Neural cell (in vitro differentiated cells): ENCODE results near the gene IFNK. TPM values are rescaled to one million over a fixed set of nuclear protein-coding genes. Genes with fewer than 3 reads are reported as not detected.

Experiments used
- H2AFZ ChIP-seq: fragments of 200-600, 300-800 bp; sonication (generic), shearing (Covaris generic); 2 replicates; pipeline ENCODE4 v1.6.0; 2014; ENCODE audit warnings: low read depth, mild to moderate bottlenecking, antibody characterized with exemption, low read length, moderate library complexity
- H3F3A ChIP-seq: fragments of 200-600 bp; shearing (Covaris generic); 2 replicates; pipeline ENCODE4 v1.6.1; 2016; ENCODE audit warnings: mild to moderate bottlenecking, moderate library complexity, mixed read lengths, antibody characterized with exemption, low read length; ENCODE audit not compliant: insufficient read depth, poor library complexity, severe bottlenecking
- H3K27ac ChIP-seq: fragments of 200-600, 300-800 bp; sonication (generic), shearing (Covaris generic); 2 replicates; pipeline ENCODE4 v1.5.1; 2014; ENCODE audit warnings: mild to moderate bottlenecking, low read length, moderate library complexity
- H3K27me3 ChIP-seq: fragments of 300-800, 200-600 bp; sonication (generic), shearing (Covaris generic); 2 replicates; pipeline ENCODE4 v1.6.0; 2014; ENCODE audit warnings: mild to moderate bottlenecking, low read depth, low read length, moderate library complexity; ENCODE audit not compliant: insufficient read depth
- H3K36me3 ChIP-seq: fragments of 300-800, 200-600 bp; sonication (generic), shearing (Covaris generic); 2 replicates; pipeline ENCODE4 v1.5.1; 2014; ENCODE audit warnings: mild to moderate bottlenecking, antibody characterized with exemption, low read length, moderate library complexity; ENCODE audit not compliant: insufficient read depth
- H3K4me2 ChIP-seq: fragments of 300-800, 200-600 bp; sonication (generic), shearing (Covaris generic); 2 replicates; pipeline ENCODE4 v1.6.0; 2014; ENCODE audit warnings: mild to moderate bottlenecking, low read length
- H3K4me3 ChIP-seq: fragments of 300-800, 200-600 bp; sonication (generic), shearing (Covaris generic); 2 replicates; pipeline ENCODE4 v1.5.1; 2014; ENCODE audit warnings: mild to moderate bottlenecking, low read length, moderate library complexity
- H3K79me2 ChIP-seq: fragments of 200-600 bp; shearing (Covaris generic); replicated peaks from 2 replicates; pipeline ENCODE4 v1.6.0; 2014; ENCODE audit warnings: mild to moderate bottlenecking, low read length, moderate library complexity; ENCODE audit not compliant: insufficient read depth
- H3K9ac ChIP-seq: fragments of 300-800, 200-600 bp; sonication (generic), shearing (Covaris generic); 2 replicates; pipeline ENCODE4 v1.6.1; 2016; ENCODE audit warnings: mild to moderate bottlenecking, low read length, mixed read lengths
- H3K9me2 ChIP-seq: fragments of 200-600 bp; shearing (Covaris generic); 2 replicates; pipeline ENCODE4 v1.6.1; 2016; ENCODE audit warnings: mild to moderate bottlenecking, low read length, mixed read lengths; ENCODE audit not compliant: insufficient read depth
- H3K9me3 ChIP-seq: fragments of 200-600, 300-800 bp; sonication (generic), shearing (Covaris generic); 2 replicates; pipeline ENCODE4 v1.6.1; 2016; ENCODE audit warnings: mild to moderate bottlenecking, mixed run types, low read length, moderate library complexity, mixed read lengths
- H4K20me1 ChIP-seq: fragments of 200-600 bp; shearing (Covaris generic); 2 replicates; pipeline ENCODE4 v1.6.1; 2016; ENCODE audit warnings: mild to moderate bottlenecking, mixed run types; ENCODE audit not compliant: insufficient read depth
- CTCF ChIP-seq: fragments of 450-650 bp; IDR thresholded peaks from 2 replicates; pipeline ENCODE4 v1.5.1; 2014; ENCODE audit warnings: antibody characterized with exemption, mild to moderate bottlenecking, moderate library complexity; ENCODE audit not compliant: poor library complexity, severe bottlenecking
- EP300 ChIP-seq: fragments of 450-650 bp; conservative IDR thresholded peaks from 2 replicates; pipeline ENCODE4 v1.6.1; 2014; ENCODE audit warnings: antibody characterized with exemption, mild to moderate bottlenecking, moderate library complexity; ENCODE audit not compliant: poor library complexity, severe bottlenecking
- EZH2 ChIP-seq: fragments of 200-600, 300-800 bp; shearing (Covaris generic), sonication (generic); IDR thresholded peaks from 2 replicates; pipeline ENCODE4 v1.6.1; 2014; ENCODE audit warnings: antibody characterized with exemption, low read length, borderline replicate concordance, mild to moderate bottlenecking; ENCODE audit not compliant: insufficient read depth, poor library complexity, severe bottlenecking
- MXI1 ChIP-seq: fragments of 450-650 bp; conservative IDR thresholded peaks from 2 replicates; pipeline ENCODE4 v1.6.1; 2014; ENCODE audit warnings: antibody characterized with exemption, mild to moderate bottlenecking; ENCODE audit not compliant: poor library complexity, severe bottlenecking
- POLR2AphosphoS5 ChIP-seq: IDR thresholded peaks from 2 replicates; pipeline ENCODE4 v1.6.1; 2012
- RAD21 ChIP-seq: fragments of 450-650 bp; conservative IDR thresholded peaks from 2 replicates; pipeline ENCODE4 v1.6.1; 2014; ENCODE audit warnings: antibody characterized with exemption, mild to moderate bottlenecking, moderate library complexity
- SMC3 ChIP-seq: fragments of 450-650 bp; conservative IDR thresholded peaks from 2 replicates; pipeline ENCODE4 v1.6.1; 2014; ENCODE audit warnings: antibody characterized with exemption, mild to moderate bottlenecking, moderate library complexity; ENCODE audit not compliant: poor library complexity
- TAF1 ChIP-seq: IDR thresholded peaks from 2 replicates; pipeline ENCODE4 v1.6.1; 2012; ENCODE audit warnings: low read depth
- polyA plus RNA-seq: library from polyadenylated mRNA; depleted of rRNA; stranded (reverse); fragments of >200 nt; gene quantifications from 2 replicates; pipeline ENCODE4 v1.2.3, GENCODE V29; 2014
- TF ChIP-seq, protein P1 (sequence below): IDR thresholded peaks from 2 replicates; pipeline ENCODE4 v1.6.1; 2012; ENCODE audit warnings: borderline replicate concordance

Gene IFNK
- polyA plus RNA-seq, 1 donor from 2014 or later: not detected

DNA sequence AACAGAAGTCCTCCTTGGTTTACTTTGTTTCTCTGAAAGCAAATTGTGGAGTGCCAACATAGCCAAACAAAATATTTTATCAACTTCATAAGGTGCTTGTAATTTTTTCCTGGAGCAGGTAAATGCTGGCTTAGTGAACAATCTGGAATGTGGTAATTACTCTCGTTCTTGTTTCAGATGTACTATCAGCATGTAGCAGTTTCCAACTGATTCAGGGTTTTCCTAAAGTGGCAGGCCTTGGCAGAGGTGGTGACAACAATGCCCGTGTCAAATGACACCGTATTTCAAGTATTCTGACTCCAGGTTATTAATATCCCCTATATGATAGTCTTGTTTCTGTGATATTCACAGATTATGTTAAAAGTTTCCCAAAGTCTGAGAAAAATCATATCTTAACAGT is 48.0 kb downstream of the IFNK start:
- Histone ChIP-seq H3K27ac (peak overlapping the region; percentile 94), H3K79me2 (peaks cover 35% of the 10 kb centered on the region), H3K9me3 (no peaks in the 10 kb centered on the region), H3K4me3 (peak overlapping the region; percentile 89), H3K9ac (peak overlapping the region; percentile 96), H4K20me1 (no peaks in the 10 kb centered on the region), H2AFZ (no peak overlapping the region), H3K27me3 (no peaks in the 10 kb centered on the region), H3K4me2 (peak overlapping the region; percentile 94), H3K9me2 (no peaks in the 10 kb centered on the region), H3F3A (peaks cover 18% of the 10 kb centered on the region), H3K36me3 (no peaks in the 10 kb centered on the region)
- no peak for TF ChIP-seq CTCF

DNA sequence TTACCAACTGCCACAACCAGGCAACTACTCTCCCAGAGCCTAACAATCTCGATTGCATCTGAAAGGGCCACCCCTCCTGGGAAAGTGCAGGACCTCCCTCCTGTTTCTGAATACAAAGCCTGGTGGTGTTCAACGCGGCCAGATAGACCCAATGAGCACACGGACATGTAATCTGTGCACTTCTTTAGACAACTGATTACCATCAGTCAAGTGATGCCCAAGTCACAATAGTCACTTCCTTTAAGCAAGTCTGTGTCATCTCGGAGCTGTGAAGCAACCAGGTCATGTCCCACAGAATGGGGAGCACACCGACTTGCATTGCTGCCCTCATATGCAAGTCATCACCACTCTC is 48.5 kb downstream of the IFNK start:
- Histone ChIP-seq H3K79me2 (peaks cover 34% of the 10 kb centered on the region), H3K9me3 (no peaks in the 10 kb centered on the region), H3K36me3 (no peaks in the 10 kb centered on the region), H3K9me2 (no peaks in the 10 kb centered on the region), H3K4me3 (peak overlapping the region; percentile 89), H4K20me1 (no peaks in the 10 kb centered on the region), H3K9ac (peak overlapping the region; percentile 96), H3K27me3 (no peaks in the 10 kb centered on the region), H2AFZ (peak overlapping the region; percentile 84), H3K27ac (peak overlapping the region; percentile 94), H3K4me2 (peak overlapping the region; percentile 94), H3F3A (peaks cover 18% of the 10 kb centered on the region)
- TF ChIP-seq, protein P1, sequence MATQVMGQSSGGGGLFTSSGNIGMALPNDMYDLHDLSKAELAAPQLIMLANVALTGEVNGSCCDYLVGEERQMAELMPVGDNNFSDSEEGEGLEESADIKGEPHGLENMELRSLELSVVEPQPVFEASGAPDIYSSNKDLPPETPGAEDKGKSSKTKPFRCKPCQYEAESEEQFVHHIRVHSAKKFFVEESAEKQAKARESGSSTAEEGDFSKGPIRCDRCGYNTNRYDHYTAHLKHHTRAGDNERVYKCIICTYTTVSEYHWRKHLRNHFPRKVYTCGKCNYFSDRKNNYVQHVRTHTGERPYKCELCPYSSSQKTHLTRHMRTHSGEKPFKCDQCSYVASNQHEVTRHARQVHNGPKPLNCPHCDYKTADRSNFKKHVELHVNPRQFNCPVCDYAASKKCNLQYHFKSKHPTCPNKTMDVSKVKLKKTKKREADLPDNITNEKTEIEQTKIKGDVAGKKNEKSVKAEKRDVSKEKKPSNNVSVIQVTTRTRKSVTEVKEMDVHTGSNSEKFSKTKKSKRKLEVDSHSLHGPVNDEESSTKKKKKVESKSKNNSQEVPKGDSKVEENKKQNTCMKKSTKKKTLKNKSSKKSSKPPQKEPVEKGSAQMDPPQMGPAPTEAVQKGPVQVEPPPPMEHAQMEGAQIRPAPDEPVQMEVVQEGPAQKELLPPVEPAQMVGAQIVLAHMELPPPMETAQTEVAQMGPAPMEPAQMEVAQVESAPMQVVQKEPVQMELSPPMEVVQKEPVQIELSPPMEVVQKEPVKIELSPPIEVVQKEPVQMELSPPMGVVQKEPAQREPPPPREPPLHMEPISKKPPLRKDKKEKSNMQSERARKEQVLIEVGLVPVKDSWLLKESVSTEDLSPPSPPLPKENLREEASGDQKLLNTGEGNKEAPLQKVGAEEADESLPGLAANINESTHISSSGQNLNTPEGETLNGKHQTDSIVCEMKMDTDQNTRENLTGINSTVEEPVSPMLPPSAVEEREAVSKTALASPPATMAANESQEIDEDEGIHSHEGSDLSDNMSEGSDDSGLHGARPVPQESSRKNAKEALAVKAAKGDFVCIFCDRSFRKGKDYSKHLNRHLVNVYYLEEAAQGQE: no peak
- TF ChIP-seq MXI1 (peak; percentile 36), POLR2AphosphoS5 (peak; percentile 58)

- H3K27ac ChIP-seq: peak within 1 kb of the TSS; percentile 94
- H3K9me3 ChIP-seq: no peaks in the 10 kb centered on the region
- H2AFZ ChIP-seq: peak within 1 kb of the TSS; percentile 84
- peak within 1 kb of the TSS; percentile 96 for H3K9ac ChIP-seq
- no peaks in the 10 kb centered on the region for H3K36me3 ChIP-seq
- peaks cover 18% of the 10 kb centered on the region for H3F3A ChIP-seq
- peaks cover 29% of the 10 kb centered on the region for H3K79me2 ChIP-seq
- no peaks in the 10 kb centered on the region for H3K9me2 ChIP-seq
- H3K4me2 ChIP-seq: peak within 1 kb of the TSS; percentile 94
- TF ChIP-seq EP300 (no peak), EZH2 (no peak), SMC3 (peak; percentile 38), TAF1 (peak; percentile 60), RAD21 (peak; percentile 43), CTCF (peak; percentile 46), POLR2AphosphoS5 (peak; percentile 87), MXI1 (peak; percentile 10)
- TF ChIP-seq, protein P1: peak; percentile 84
- peak within 1 kb of the TSS; percentile 89 for H3K4me3 ChIP-seq
- H3K27me3 ChIP-seq: no peaks in the 10 kb centered on the region
- H4K20me1 ChIP-seq: no peaks in the 10 kb centered on the region
These were observed 49.0 kb downstream of the IFNK start, which contains the start of gene C9orf72 for GRCh38 chr9:27572918-27573633. C9orf72 (minus strand) TSS chr9:27573481; CDS start chr9:27567120, 6,361 bp downstream.
